Ishikawa (cell line): ENCODE data around the gene KCNA10.
A peak's percentile ranks its signal among the peaks of the same experiment; 100 is the strongest.

ENCODE experiments used
- CEBPB ChIP-seq: IDR thresholded peaks from 2 replicates; pipeline ENCODE4 v1.6.1; 2012
- CREB1 ChIP-seq: IDR thresholded peaks from 2 replicates; pipeline ENCODE4 v1.6.1; 2012; ENCODE audit warnings: low read depth
- EGR1 ChIP-seq: IDR thresholded peaks from 2 replicates; pipeline ENCODE4 v1.6.1; 2012
- EP300 ChIP-seq: IDR thresholded peaks from 2 replicates; pipeline ENCODE4 v1.6.1; 2012; ENCODE audit warnings: borderline replicate concordance
- FOXM1 ChIP-seq: IDR thresholded peaks from 2 replicates; pipeline ENCODE4 v1.6.1; 2012; ENCODE audit warnings: low read depth, borderline replicate concordance
- NFIC ChIP-seq: IDR thresholded peaks from 2 replicates; pipeline ENCODE4 v1.6.1; 2012
- RAD21 ChIP-seq: IDR thresholded peaks from 2 replicates; pipeline ENCODE4 v1.6.1; 2012; ENCODE audit warnings: low read depth
- TAF1 ChIP-seq: IDR thresholded peaks from 2 replicates; pipeline ENCODE4 v1.6.1; 2012; ENCODE audit warnings: low read depth, mild to moderate bottlenecking
- TCF12 ChIP-seq: IDR thresholded peaks from 2 replicates; pipeline ENCODE4 v1.6.1; 2012; ENCODE audit warnings: low read depth
- TEAD4 ChIP-seq: IDR thresholded peaks from 2 replicates; pipeline ENCODE4 v1.6.1; 2012
- YY1 ChIP-seq: IDR thresholded peaks from 2 replicates; pipeline ENCODE4 v1.6.1; 2012; ENCODE audit warnings: low read depth
- ZBTB7A ChIP-seq: IDR thresholded peaks from 2 replicates; pipeline ENCODE4 v1.6.1; 2012; ENCODE audit warnings: low read depth
- TF ChIP-seq, protein P1 (sequence below): IDR thresholded peaks from 2 replicates; pipeline ENCODE4 v1.6.1; 2012
- TF ChIP-seq, protein P2 (sequence below): IDR thresholded peaks from 2 replicates; pipeline ENCODE4 v1.6.1; 2012; ENCODE audit warnings: low read depth, mild to moderate bottlenecking
- TF ChIP-seq, protein P3 (sequence below): IDR thresholded peaks from 2 replicates; pipeline ENCODE4 v1.6.1; 2012

Gene KCNA10

DNA sequence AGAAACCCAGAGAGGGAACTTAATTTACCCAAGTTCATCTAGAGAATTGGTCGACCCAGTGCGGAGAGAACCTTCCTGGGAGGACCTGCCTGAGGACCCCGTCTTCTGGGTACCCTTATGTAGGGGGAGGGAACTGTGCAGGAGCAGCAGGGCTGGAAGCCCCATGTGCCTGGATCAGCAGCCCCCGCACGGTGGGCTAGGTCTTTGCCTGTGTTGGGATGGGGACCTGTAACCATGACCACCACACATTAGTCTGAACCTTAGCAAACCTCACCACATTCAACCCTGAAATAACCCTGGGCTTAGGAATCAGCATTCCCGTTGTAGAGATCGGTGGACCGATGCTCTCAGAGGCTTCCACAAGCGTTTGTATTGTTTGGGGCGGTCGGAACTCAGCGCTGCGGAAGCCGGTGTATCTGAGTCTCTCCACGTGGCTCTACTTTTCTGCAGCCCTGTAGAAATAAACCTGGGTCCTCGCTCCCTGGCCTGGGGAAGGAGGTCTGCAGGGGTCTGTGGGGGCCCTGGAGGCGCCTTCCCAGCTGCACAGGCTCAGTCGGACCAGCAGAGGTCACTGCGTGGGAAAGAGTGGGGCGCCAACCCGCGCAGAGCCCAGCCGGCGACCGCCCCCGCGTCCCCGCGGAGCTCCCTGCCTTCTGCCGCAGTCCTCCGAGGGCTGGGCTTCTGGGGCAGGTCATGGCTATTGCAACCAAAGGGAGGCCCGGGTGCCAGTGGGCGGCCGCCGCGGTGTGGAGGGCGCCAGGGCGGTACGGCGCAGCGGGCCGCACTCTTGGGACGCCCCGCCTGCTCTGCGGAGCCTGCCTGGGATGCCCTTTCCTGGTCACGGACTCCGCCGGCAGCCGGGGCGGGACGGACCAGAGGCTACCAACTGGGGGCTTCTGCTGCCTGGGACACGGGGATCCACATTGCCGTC lies 36.2 kb upstream of the KCNA10 start:
- TF ChIP-seq TAF1 (no peak), EP300 (no peak), CREB1 (no peak), RAD21 (peak; percentile 11; the same call in 1 of the 2 replicates), TCF12 (no peak), CEBPB (no peak), TEAD4 (no peak), YY1 (no peak), FOXM1 (no peak), ZBTB7A (0 out of 2 replicates have a peak, but pooled peaks have one; percentile 58), NFIC (no peak), EGR1 (peak; percentile 85)
- TF ChIP-seq, protein P1, sequence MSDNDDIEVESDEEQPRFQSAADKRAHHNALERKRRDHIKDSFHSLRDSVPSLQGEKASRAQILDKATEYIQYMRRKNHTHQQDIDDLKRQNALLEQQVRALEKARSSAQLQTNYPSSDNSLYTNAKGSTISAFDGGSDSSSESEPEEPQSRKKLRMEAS, result no peak
- TF ChIP-seq, protein P2, sequence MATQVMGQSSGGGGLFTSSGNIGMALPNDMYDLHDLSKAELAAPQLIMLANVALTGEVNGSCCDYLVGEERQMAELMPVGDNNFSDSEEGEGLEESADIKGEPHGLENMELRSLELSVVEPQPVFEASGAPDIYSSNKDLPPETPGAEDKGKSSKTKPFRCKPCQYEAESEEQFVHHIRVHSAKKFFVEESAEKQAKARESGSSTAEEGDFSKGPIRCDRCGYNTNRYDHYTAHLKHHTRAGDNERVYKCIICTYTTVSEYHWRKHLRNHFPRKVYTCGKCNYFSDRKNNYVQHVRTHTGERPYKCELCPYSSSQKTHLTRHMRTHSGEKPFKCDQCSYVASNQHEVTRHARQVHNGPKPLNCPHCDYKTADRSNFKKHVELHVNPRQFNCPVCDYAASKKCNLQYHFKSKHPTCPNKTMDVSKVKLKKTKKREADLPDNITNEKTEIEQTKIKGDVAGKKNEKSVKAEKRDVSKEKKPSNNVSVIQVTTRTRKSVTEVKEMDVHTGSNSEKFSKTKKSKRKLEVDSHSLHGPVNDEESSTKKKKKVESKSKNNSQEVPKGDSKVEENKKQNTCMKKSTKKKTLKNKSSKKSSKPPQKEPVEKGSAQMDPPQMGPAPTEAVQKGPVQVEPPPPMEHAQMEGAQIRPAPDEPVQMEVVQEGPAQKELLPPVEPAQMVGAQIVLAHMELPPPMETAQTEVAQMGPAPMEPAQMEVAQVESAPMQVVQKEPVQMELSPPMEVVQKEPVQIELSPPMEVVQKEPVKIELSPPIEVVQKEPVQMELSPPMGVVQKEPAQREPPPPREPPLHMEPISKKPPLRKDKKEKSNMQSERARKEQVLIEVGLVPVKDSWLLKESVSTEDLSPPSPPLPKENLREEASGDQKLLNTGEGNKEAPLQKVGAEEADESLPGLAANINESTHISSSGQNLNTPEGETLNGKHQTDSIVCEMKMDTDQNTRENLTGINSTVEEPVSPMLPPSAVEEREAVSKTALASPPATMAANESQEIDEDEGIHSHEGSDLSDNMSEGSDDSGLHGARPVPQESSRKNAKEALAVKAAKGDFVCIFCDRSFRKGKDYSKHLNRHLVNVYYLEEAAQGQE, result no peak
- TF ChIP-seq, protein P3, sequence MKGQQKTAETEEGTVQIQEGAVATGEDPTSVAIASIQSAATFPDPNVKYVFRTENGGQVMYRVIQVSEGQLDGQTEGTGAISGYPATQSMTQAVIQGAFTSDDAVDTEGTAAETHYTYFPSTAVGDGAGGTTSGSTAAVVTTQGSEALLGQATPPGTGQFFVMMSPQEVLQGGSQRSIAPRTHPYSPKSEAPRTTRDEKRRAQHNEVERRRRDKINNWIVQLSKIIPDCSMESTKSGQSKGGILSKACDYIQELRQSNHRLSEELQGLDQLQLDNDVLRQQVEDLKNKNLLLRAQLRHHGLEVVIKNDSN, result no peak

DNA sequence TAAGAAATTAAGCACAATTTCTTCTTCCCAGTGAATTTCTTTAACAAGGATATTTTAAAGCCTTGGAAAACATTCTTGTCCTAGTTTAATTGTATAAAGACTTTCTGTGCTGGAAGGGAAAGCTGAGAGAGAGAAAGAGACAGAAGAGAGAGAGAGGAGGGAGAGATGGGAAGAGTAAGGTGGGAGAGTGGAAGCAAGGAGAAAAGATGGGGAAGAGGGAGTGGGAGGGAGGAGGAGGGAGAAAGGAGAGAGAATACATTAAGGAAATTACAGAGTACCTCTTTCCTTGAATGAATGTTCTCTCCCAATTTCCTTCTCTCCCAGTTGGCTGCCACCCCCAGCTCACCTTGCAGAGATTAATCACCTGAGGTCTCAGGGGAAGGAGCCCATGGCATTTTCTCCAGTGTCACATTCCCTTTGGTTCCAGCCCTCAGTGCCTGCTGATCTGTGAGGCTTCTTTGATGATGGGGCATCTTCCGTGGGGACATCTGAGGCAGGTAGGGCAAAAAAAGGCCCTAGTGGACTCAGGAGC lies 32.4 kb upstream of the KCNA10 start:
- TF ChIP-seq RAD21 (no peak), EP300 (no peak), EGR1 (no peak)
- TF ChIP-seq, protein P3, result no peak
- TF ChIP-seq, protein P2, result no peak

DNA sequence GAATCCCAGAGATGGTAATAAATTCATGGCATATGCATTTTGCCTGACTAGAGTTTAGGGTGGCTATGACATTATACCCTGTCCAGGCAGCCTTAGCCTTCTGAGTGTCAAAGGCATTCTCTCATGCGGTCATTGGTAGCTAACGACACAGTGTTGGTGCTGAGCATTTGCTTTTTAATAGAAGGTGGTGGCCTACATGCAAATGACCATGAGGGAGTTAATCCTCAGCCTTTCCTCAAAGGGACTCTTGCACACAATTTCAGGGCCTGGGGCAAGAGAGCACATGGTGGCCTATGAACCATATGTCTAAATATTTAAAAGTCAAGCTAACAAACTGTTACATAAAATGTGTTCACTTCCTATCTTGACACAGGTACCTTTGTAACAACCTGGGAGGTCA lies 30.9 kb upstream of the KCNA10 start:
- no peak for TF ChIP-seq EGR1
- TF ChIP-seq TCF12, result no peak
- TF ChIP-seq CEBPB, result no peak
- TF ChIP-seq NFIC, result no peak
- no peak for TF ChIP-seq CREB1
- TF ChIP-seq EP300, result no peak

DNA sequence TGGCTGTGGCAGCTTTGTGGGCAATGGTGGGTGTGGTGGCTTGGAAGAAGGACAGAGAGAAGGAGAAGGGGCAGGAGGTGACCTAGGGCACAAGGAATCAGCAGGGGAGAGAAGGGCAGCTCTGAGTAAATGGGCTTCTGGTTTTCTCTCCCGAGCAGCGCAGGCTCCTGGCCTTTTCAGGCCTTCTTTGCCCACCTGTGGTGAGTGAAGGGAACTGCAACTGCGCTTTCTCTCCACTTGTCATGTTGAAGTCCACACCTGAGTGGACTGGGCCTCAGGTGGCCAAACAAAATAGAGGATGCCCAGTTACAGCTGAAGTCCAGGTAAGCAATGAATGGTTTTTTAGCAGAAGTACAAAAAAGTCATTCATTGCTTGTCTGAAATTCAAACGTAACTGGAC lies 29.4 kb upstream of the KCNA10 start:
- TF ChIP-seq, protein P1, result no peak
- peak; percentile 25; the same call in 1 of the 2 replicates for TF ChIP-seq RAD21

DNA sequence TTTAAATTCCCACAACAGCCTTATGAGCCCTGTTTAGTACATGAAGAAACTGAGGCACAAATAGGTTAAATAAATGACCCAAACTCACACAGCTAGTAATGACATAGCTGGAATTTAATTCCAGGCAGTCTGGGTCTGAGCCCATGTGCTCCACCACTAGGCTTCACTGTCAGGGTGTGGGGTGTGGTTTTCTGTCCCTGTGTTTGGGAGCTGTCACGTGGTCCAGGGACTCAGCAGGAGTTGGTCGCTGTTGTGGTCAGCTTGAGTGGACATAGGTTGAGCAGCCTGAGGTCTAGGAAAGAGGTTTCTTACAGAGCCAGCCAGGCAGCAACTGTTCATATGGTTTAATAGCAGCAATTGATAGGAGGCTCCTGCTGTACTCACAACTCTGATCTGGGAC lies 28.0 kb upstream of the KCNA10 start:
- no peak for TF ChIP-seq EP300
- TF ChIP-seq, protein P3, result no peak
- no peak for TF ChIP-seq TEAD4
- no peak for TF ChIP-seq RAD21
- TF ChIP-seq, protein P2, result no peak
- no peak for TF ChIP-seq CREB1
- TF ChIP-seq YY1, result no peak
- no peak for TF ChIP-seq CEBPB
- no peak for TF ChIP-seq FOXM1
- TF ChIP-seq NFIC, result no peak
- TF ChIP-seq ZBTB7A, result no peak
- TF ChIP-seq EGR1, result no peak
- TF ChIP-seq TCF12, result no peak
- TF ChIP-seq TAF1, result no peak
- TF ChIP-seq, protein P1, result no peak
